Nephron (organoid): Measurements from ENCODE around the gene ITIH3.
A peak's percentile ranks its signal among the peaks of the same experiment; 100 is the strongest.

Experiments
- H3K27ac Mint-ChIP-seq, 3 experiments: 2 replicates each; pipeline ENCODE4 v1.8.0; 2020; ENCODE audit warnings: mixed read lengths in 3 of 3, mild to moderate bottlenecking in 2 of 3, moderate library complexity in 1 of 3
- H3K27me3 Mint-ChIP-seq: 2 replicates; pipeline ENCODE4 v1.8.0; 2021; ENCODE audit warnings: low read depth, mild to moderate bottlenecking, moderate library complexity, mixed read lengths
- H3K36me3 Mint-ChIP-seq: 2 replicates; pipeline ENCODE4 v1.8.0; 2020; ENCODE audit warnings: low read depth, mixed read lengths
- H3K4me1 Mint-ChIP-seq: 2 replicates; pipeline ENCODE4 v1.8.0; 2020; ENCODE audit warnings: mixed read lengths
- H3K4me3 Mint-ChIP-seq, 3 experiments: 2 replicates each; pipeline ENCODE4 v1.8.0; 2020; ENCODE audit warnings: mild to moderate bottlenecking in 3 of 3, mixed read lengths in 3 of 3, moderate library complexity in 2 of 3
- H3K9me3 Mint-ChIP-seq: 2 replicates; pipeline ENCODE4 v1.8.0; 2020; ENCODE audit warnings: mixed read lengths
- TF ChIP-seq, protein P1 (sequence below), 3 experiments: fragments of 200-600 bp; sonication (generic); IDR thresholded peaks; one replicate each; pipeline ENCODE4 v1.5.0; 2021; ENCODE audit warnings: antibody characterized with exemption in 3 of 3; ENCODE audit not compliant: unreplicated experiment in 3 of 3

Gene ITIH3

DNA sequence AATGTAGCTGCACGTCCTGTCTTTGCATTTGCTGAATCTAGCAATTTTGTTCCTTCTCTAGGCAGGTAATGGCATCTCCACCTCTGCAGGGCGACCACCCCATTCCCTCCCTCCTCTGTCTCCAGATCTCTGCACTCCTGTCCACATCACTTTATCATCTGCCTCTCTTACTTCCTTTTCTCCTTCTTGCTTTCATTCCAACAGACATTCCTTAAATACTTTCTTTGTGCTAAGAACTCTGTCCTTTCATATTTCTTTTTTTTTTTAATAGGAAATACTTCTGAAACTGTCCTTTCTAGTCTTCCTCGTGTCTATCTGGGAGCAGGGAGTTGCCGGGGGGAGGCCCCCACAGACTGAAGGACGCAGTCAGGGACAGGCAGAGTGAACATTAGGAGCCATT is 7.2 kb downstream of the ITIH3 start:
- H3K27ac Mint-ChIP-seq: peak overlapping the region in 2 of 3 experiments; percentile 12 to 39
- peaks cover 6% of the 10 kb centered on the region for H3K4me1 Mint-ChIP-seq
- H3K9me3 Mint-ChIP-seq: no peaks in the 10 kb centered on the region
- H3K27me3 Mint-ChIP-seq: no peaks in the 10 kb centered on the region
- TF ChIP-seq, protein P1, sequence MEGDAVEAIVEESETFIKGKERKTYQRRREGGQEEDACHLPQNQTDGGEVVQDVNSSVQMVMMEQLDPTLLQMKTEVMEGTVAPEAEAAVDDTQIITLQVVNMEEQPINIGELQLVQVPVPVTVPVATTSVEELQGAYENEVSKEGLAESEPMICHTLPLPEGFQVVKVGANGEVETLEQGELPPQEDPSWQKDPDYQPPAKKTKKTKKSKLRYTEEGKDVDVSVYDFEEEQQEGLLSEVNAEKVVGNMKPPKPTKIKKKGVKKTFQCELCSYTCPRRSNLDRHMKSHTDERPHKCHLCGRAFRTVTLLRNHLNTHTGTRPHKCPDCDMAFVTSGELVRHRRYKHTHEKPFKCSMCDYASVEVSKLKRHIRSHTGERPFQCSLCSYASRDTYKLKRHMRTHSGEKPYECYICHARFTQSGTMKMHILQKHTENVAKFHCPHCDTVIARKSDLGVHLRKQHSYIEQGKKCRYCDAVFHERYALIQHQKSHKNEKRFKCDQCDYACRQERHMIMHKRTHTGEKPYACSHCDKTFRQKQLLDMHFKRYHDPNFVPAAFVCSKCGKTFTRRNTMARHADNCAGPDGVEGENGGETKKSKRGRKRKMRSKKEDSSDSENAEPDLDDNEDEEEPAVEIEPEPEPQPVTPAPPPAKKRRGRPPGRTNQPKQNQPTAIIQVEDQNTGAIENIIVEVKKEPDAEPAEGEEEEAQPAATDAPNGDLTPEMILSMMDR (IDR thresholded peaks at IDR 0.05; ENCODE audit: unreplicated experiment in 3 of 3): no peak
- no peaks in the 10 kb centered on the region for H3K36me3 Mint-ChIP-seq
- H3K4me3 Mint-ChIP-seq: no peak overlapping the region

- H3K27me3 Mint-ChIP-seq: no peaks in the 10 kb centered on the region
- H3K27ac Mint-ChIP-seq: no peak overlapping the region
- no peaks in the 10 kb centered on the region for H3K36me3 Mint-ChIP-seq
- peaks cover 6% of the 10 kb centered on the region for H3K4me1 Mint-ChIP-seq
- no peaks in the 10 kb centered on the region for H3K9me3 Mint-ChIP-seq
- H3K4me3 Mint-ChIP-seq: no peak overlapping the region
- TF ChIP-seq, protein P1 (IDR thresholded peaks at IDR 0.05; ENCODE audit: unreplicated experiment in 3 of 3): no peak
Observed at GRCh38 chr3:52805270-52806039, 10.9 kb downstream of the ITIH3 start.

GRCh38 chr3:52809149-52809548 is 14.6 kb downstream of the ITIH3 start:
- TF ChIP-seq, protein P1 (IDR thresholded peaks at IDR 0.05; ENCODE audit: unreplicated experiment in 3 of 3): no peak
- H3K27ac Mint-ChIP-seq: no peak overlapping the region
- no peaks in the 10 kb centered on the region for H3K4me1 Mint-ChIP-seq
- no peaks in the 10 kb centered on the region for H3K9me3 Mint-ChIP-seq
- no peak overlapping the region for H3K4me3 Mint-ChIP-seq
- no peaks in the 10 kb centered on the region for H3K36me3 Mint-ChIP-seq
- no peaks in the 10 kb centered on the region for H3K27me3 Mint-ChIP-seq

DNA sequence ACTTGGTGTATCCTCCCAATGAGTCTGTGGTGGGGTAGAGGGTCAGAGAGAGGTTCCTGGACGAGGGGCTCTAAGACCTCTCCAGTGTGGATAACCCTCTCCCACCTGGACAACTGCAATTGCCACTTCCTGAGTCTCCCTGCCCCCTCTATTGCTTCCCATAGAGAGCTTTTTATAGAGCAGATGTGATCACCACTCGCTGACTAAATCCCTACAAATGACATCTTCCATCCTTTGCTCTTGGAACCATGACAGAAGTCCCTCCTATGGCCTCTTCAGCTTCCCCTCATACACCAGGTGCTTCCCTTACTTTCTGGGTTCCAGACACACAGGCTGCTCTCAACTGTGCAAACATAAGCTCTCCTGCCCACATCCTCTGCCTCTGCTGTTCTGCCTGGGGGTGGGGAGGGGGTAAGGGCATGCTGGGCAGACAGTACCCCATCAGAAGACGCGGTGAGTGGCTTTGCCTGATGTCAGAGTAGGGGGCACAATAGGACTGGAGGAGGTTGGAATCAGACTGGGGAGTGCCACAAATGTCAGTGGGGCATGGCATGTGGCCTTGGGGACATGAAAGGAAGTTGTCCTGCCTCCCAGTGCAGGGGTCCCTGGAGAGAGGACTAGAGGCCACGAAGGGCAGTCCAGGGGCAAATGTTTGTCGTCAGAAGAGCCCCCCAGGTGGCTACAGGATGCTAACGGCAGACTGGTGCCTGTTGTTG is 15.2 kb downstream of the ITIH3 start:
- Mint-ChIP-seq H3K4me1 (no peaks in the 10 kb centered on the region), H3K36me3 (no peaks in the 10 kb centered on the region), H3K9me3 (no peaks in the 10 kb centered on the region), H3K27ac (no peak overlapping the region), H3K4me3 (no peak overlapping the region), H3K27me3 (no peaks in the 10 kb centered on the region)
- TF ChIP-seq, protein P1 (IDR thresholded peaks at IDR 0.05; ENCODE audit: unreplicated experiment in 3 of 3): no peak

- Mint-ChIP-seq H3K27me3 (no peaks in the 10 kb centered on the region), H3K36me3 (no peaks in the 10 kb centered on the region), H3K4me1 (no peaks in the 10 kb centered on the region), H3K9me3 (no peaks in the 10 kb centered on the region), H3K27ac (no peak overlapping the region), H3K4me3 (no peak overlapping the region)
- TF ChIP-seq, protein P1 (IDR thresholded peaks at IDR 0.05; ENCODE audit: unreplicated experiment in 3 of 3): no peak
Observed at GRCh38 chr3:52810923-52811322, 16.3 kb downstream of the ITIH3 start.
